Medulla oblongata (tissue), 1 donor: ENCODE data around the gene PAN2.
"Not testable (repeated sequence)": the region's sequence is repeated elsewhere in the genome, so short reads cannot be mapped to it uniquely, and the experiment has no call there.

Experiments used
- DNase-seq: peaks from one replicate; pipeline ENCODE4 v3.0.0-alpha.2; 2015; ENCODE audit errors: extremely low spot score

PAN2 gene

GRCh38 chr12:56333679-56334489 is at the start of gene PAN2:
Gene PAN2, minus strand, starts transcription at chr12:56334000. Its CDS starts 906 bp downstream, at chr12:56333094.
- DNase-seq, result peak; percentile 97

DNA sequence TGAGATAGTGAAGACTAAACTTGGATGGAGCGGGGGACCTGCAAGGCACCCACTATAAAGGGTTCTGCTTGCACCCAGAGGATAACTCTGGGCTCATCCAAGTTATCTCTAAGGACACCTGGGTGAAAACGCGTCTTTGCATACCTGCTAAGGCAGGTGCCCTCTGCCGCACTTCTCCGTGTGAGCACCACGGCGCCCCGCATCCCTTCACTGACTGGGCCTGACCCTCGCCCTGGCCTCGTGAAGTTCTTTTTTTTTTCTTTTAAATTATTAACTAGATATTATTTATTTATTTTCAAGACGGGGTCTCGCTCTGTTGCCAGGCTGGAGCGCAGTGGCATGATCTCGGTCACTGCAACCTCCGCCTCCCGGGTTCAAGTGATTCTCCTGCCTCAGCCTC is 48.8 kb upstream of the PAN2 start:
- DNase-seq, result no peak

DNA sequence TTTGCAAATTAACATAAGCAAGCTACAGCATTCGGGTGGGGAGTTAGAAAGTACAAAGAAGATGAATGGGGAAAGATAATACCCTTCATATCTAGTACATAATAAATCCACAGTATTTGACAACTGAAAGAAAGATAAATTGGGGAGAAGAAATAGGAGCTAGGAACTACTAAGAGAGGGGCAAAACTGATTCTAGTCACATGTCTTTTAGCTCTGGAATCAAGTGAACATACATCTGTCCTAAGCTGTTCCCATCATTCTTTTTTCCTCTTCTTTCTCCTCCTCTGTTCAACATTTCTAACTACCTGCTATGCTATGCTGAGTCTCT is 44.2 kb upstream of the PAN2 start:
- DNase-seq, result no peak

DNA sequence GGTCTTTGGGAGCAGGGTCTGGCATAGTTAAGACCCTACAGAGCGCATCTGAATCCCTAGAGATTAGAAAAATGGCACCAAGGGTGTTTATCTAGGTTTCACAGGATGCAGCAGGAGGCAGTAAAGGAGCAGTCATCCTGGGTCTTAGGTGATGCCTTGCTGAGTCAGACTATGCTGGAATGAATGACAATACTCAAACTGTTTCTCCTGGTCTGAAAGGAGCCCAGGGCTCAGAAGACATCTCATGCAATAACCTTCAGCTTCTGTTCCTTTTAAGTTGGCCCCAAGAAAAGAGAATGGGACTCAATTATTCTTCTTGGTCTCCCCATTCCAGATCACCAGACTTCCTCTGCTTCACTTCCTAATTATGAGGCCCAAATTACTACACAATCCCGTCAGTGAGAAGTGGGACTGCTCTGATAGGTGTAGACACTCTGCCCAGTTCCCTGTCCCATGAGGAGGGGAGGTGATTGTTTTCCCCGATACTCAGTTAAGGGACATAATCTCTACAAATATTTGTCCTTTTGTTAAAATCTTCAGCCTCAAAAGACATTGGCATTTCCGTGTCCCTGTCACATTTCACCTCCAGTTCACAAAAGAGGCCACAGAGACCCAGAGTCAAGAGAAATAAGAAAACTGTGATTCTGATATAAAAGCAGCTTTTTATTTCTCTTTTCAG is 43.6 kb upstream of the PAN2 start:
- no peak for DNase-seq

GRCh38 chr12:56375598-56376434 is 42.0 kb upstream of the PAN2 start:
- no peak for DNase-seq

GRCh38 chr12:56374726-56375597 is 41.2 kb upstream of the PAN2 start:
- DNase-seq, result no peak

GRCh38 chr12:56373515-56373914 is 39.7 kb upstream of the PAN2 start:
- no peak for DNase-seq

GRCh38 chr12:56366948-56367347 is 33.1 kb upstream of the PAN2 start:
- DNase-seq, result no peak

DNA sequence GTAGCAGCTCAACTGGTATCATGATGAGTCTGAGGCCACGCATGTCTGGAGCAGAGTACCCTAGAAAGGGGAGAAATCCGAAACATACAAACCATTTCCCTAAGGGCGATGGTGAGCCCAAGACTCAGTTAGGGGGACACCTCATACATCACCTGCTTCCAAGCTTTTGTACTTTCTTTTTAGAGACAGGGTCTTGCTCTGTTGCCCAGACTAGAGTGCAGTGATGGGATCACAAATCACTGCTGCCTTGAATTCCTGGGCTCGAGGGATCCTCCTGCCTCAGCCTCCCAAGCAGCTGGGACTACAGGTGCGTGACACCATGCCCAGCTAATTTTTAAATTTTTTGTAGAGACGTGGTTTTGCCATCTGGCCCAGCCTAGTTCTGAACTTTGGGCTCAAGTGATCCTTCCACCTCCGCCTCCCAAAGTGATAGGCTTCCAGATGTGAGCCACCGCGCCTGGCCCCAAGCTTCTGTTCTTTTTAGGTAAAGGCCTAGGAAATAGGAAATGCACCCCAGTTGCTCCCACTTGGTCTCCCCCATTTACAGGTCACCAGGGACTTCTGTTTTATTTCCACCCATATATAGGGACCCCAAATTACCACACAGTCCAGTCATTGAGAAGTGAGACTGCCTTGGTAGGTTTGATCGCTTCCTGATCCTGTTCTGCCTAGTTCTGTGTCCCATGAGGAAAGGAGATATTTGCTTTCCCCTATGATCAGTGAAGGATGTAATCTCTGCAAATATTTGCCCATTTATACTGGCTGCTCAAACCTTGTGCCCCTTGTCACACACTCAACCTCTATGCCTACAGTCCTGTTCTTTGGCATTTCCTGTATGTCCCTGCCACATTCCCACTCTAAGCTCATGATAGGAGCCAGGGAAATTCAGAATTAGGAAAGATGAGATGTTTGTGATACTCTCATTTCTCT is 28.6 kb upstream of the PAN2 start, which contains the start of gene APOF:
TSS of gene APOF (minus strand) at position 728 of the 930 bp plus-strand sequence. CDS start at position 616, 112 bp downstream.
- DNase-seq, result no peak

DNA sequence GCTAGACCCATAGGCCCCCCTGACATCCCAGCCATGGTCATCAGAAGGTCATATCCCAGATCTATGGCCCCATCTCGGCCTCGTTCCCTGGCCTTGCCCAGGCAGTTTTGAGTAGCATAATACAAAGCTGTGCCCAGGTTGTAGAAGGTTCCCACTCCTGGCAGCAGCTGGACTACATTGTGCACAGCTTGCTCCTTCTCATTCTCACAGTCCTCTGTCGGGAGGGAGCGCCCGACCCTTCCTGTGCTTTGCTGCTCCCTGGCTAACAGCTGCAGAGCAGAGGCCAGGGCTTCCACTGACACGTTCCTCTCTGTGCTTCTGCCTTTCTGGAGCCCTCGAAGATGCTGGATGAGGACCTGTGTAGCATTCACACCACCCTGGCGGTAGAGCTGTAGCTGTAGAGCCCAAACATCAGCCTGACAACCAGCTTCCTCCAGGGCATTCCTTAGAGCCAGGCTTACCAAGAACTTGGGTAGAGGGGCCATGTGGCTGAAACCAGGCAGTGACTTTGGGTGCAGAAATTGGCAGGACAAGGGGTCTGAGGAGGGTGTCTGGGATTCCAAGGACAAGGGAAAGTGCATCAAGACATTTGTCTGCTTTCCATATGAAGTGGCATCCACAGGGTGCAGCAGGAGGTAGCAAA is 27.8 kb upstream of the PAN2 start:
- DNase-seq, result no peak

GRCh38 chr12:56359851-56360767 is 26.3 kb upstream of the PAN2 start, which contains the start of gene STAT2:
Gene STAT2, minus strand, starts transcription at chr12:56360107. Its CDS starts 3,536 bp downstream, at chr12:56356571.
- DNase-seq, result peak; percentile 100

GRCh38 chr12:56358836-56359532 is 25.2 kb upstream of the PAN2 start:
- DNase-seq, result peak; percentile 88

DNA sequence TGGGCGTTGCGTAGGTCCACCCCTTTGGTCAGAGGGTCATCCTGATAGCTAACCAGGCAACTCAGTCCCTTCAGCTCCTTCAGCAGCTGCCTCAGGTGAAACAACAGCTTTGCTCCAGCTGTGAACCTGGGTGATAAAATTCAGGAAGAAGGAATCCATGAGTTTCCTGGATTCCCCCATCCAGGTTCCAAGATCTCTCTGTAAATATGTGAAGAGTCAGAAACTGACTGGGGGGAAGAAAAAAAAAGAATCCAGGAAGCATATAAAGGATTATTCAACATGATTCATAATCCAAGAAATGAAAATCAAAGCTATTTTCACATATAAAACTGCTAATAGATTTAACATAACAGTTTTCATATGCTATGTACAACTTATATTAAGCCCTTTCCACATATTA is 17.5 kb upstream of the PAN2 start:
- DNase-seq, result no peak

DNA sequence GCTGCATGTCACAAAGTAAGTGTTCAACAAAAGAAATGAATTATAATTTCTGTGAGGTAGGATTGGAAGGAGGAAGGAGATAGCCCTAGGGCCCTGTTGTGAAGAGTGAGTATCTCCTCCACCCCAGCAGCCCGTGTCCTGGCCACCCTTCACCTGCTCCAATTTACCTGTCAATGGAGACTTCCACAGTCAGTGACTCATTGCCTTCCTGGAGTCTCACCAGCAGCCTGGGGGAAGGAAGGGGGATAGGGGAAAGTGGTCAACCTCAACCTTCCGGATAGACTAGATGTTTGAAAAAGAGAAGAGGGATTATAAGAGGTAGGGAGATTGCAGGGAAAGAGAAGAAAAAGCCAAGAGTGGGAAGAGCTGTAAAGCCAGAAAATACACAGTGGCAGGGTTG is 16.9 kb upstream of the PAN2 start:
- DNase-seq, result no peak

- DNase-seq, result no peak
Observed at GRCh38 chr12:56348776-56349175, 15.0 kb upstream of the PAN2 start.

GRCh38 chr12:56347255-56347654 is 13.5 kb upstream of the PAN2 start:
- DNase-seq, result not testable (repeated sequence)

GRCh38 chr12:56346675-56347074 is 12.9 kb upstream of the PAN2 start:
- no peak for DNase-seq

DNA sequence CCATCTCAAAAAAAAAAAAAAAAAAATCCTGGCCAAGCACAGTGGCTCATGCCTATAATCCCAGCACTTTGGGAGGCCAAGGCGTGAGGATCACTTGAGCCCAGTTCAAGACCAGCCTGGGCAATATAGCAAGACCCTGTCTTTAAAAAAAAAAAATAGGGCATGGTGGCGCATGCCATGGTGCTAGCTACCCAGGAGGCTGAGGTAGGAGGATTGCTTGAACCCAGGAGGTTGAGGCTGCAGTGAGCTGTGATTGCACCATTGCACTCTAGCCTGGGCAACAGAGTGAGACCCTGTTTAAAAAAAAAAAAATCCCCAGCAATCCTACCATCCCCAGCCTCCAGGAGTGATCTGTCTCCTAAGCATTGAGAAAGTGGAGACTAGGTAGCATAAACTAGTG is 8.5 kb upstream of the PAN2 start:
- DNase-seq, result not testable (repeated sequence)
